Raji (cell line): ENCODE data around the gene SPINT2.

Source experiments
- POLR2A ChIP-seq: IDR thresholded peaks from 2 replicates; pipeline ENCODE4 v1.6.1; 2011; ENCODE audit warnings: low read depth, low read length, control low read depth; ENCODE audit not compliant: insufficient read depth

The SPINT2 gene

DNA sequence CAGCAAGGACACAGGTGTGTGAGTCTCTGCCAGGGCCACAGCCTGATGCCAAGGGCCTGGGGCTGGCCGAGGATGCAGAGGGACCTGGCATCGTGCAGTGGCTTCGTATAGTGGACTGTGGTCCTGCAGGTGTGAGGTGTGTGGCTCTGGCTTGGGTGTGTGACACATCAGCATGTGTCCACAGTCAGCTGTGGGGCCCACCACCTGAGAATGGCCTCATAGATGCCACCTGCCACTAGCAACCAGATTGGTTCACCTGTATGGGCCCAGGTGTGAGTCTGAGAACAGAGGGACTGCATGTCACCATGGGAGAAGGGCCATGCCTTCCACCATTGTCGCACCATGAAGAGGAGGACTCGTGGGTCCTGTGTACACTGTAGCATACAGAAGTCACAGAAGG, 10.6 kb upstream of the SPINT2 start:
- no peak for TF ChIP-seq POLR2A

DNA sequence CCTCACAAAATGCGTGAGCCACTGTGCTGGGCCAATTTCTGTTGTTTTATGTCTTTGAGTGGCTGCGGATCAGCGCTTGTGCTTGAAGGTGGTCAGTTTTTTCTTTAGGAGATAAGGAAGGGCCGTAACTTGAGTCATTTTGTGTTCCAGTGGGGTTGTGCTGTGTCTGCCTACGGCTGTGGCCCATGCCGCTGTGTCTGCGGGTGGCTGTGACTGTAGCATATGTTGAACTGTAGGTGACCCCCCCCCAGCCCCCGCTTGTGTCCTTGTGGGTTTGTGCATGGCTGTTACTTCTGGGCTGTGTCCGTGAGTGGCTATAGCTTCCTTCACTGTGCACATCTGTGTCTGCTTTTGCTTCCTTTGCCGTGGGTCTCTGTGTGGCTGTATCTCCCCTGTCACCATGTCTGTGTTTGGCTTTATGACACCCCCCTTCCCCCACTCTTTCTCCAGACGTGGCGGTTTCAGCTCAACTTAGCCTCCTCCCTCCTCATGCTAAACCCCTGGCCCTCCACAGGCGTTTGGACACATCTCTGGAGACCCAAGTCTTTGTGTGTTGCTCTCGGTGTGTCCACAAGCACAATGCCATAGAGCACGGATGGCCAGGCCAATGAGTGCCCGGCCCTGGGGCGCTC, 8.9 kb upstream of the SPINT2 start:
- no peak for TF ChIP-seq POLR2A

DNA sequence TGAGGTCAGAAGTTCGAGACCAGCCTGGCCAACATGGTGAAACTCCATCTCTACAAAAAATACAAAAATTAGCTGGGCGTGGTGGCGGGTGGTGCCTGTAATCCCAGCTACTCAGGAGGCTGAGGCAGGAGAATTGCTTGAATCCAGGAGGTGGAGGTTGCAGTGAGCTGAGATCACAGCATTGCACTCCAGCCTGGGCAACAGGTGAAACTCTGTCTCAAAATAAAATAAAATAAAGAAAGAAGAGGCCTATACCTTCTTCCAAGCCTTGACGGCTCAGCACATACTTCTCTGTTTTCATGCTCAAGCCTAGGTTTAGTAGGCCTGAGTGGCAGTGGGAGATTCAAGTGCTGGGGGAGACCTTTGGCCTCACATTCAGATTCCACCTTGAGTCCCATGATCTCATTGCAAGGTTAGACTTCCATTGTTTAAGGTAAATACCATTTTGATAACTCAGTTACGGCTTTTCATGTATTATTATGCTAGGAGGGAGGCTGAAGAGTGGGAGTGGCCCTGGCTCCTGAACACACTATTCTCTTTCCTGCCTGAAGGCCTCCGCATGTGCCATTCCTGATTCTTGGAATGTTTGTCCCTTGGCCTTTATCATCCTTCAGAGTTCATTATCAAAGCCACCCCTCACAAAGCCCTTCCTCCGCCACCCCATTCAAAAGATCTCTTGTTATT, 1.6 kb upstream of the SPINT2 start:
- no peak for TF ChIP-seq POLR2A

DNA sequence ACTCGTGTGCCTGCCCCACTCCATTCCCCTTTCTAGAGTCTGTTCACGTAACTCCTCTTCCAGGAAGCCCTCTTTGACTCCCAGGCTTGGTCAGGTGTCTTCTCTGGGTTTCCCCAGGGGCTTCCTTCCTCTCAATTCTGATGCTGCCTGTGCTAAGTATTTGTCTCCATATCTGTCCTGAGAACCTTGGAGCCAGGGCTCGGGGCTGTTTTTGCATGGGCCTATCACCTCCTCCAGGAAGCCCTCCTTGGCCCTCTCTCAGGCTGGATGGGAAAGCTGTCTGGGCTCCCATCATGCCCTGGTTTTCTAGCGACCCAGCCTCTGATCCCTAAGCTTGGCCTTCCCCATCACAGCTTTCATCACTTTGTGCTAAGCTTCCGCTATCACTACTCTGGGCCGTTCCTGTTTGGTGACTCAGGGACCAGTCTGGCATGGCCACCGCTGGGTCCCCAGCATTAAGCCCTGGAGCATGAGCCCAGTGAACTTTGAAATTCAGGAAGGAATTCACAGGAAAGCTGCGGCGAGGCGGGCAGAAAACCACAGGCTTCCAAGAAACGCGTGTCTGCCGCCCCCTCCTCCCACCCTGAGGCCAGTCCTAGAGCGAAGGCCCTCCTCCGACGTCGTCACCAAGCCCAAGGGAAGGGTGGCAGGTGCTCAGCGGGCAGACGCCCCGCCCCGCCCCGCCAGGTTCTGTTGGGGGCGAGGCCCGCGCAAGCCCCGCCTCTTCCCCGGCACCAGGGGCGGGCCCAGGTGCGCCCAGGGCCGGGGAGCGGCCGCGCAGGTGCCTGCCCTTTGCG, 486 bp upstream of the SPINT2 start:
- peak; percentile 40; the same call in 1 of the 2 replicates for TF ChIP-seq POLR2A

DNA sequence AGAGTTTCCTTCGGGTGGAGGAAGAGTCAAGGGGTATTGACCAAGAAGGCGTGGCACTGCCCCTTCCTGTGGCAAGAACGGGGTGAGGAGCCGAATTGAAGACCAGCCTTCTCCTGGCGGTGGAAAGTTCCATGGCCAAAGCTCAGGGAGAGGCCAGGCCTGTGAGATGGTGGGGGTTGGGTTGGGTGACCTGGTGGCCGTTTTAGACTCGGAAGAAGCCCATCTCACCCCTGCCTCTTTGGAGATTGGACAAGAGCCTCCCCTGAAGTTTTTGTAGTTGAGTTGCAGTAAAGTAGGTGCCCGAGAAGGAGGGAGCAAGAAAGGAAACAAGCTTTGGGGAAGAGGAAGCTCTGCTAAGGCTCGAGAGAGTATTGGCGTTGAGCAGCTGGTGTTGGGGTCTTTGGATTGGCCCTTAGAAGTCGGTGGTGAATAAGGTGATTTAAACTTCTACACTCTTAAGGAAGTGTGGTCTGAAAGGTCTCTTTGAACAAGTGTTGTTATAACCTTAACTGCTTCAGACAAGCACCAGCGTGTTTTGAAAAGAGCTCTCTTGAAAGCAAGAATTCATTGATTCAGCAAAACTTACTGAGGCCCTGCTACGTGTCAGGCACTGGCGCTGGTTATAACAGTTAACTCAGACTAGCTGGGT, 964 bp downstream of the SPINT2 start:
- TF ChIP-seq POLR2A, result no peak

DNA sequence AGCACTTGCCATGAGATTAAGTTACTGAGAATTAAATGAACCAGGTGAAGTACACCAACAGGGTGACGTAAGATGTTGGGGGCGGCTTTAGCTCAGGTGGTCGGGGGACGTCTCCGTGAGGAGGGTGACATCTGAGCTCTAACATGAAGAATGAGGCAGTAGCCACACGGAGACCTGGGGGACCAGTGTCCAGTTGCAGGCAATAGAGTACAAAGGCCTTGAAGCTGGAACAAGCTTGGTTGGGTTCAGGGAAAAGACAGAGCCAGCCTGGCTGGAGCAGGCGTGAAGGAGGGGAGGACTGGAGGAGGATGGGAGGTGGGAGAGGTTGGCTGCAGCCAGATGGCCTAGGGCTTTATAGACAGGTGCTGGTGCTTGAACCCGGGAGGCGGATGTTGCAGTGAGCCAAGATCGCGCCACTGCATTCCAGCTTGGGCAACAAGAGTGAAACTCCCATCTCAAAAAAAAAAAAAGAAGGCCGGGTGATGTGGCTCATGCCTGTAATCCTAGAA, 1.6 kb downstream of the SPINT2 start:
- TF ChIP-seq POLR2A, result no peak

DNA sequence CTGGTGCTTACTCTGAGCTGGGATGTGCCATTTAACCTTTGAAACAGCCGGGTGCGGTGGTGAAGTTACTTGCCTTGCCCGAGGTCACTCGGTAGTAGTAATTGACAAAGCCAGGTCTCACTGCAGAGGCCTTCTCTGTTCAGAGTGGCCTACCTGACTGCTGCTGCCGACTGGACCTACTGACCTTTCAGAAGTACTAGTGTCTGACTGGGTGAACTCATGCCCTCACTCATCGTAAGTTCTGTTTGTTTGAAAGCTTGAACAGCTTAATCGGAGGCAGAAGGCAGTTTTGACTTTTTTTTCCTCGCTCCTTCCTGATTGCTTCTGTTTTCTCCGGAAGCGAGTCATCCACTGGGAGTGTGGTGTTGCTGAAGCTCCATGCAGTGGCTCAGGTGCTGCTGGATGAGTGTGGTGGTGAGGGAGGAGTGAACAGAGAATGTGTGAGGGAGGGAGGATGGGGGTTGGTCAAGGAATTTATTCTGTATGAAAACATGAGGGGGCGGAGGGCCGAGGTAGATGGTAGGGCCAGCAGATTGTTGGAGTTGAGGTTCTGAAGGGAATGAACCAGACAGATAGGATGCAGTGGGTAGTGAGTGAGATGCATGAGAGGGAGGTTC, 2.7 kb downstream of the SPINT2 start:
- no peak for TF ChIP-seq POLR2A

DNA sequence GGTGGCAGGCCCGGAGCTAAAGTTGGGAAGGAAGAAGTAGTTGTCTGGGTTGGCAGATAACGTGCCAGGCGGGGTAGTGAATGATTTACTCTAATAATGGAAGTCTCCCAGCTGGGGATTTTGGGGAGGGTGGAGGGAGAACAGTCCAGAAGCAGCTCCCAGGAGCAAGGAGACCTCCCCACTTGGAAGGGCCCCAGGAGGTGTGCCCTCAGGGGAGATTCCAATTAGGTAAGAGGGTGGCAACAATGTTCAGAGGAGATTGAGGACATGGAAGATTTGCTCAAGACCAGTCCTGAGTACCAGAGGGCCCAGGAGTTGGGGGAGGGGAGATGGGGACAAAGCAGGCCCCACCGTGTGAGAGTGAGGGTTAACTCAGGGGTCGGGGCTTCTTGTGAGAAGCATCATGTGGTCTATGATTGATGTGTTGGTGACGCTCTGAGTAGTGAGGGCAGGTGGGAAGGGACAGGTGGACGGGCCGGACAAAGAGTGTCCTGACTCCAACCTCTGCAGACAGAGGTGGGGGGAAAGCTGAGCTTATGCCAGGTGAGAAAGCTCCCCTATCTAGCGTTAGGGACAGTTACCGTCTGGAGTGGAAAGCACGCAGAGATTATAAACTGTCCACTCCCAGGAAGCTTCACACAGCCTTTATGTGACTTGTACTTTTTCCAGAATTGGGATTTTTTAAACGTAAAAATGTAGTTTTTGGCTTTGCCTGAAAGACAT, 3.5 kb downstream of the SPINT2 start:
- no peak for TF ChIP-seq POLR2A

DNA sequence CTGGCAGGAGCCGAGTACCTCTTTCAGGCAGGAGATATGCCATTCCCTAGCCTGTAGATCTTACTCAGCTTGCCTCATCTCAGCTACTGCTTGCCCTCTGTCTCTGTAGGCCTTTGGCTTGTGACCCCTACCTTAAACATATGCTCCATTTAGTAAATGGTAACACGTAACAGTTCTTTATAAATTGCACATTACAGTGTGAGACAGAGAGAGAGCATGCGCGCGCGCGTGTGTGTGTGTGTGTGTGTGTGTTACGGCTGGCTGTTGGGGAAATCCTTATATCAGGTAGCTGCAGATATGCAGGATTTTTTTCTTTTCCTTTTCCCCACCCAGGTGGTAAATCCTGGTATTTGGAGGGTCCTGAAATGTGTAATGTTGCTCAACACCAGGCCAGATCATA, 4.2 kb downstream of the SPINT2 start:
- TF ChIP-seq POLR2A, result no peak

DNA sequence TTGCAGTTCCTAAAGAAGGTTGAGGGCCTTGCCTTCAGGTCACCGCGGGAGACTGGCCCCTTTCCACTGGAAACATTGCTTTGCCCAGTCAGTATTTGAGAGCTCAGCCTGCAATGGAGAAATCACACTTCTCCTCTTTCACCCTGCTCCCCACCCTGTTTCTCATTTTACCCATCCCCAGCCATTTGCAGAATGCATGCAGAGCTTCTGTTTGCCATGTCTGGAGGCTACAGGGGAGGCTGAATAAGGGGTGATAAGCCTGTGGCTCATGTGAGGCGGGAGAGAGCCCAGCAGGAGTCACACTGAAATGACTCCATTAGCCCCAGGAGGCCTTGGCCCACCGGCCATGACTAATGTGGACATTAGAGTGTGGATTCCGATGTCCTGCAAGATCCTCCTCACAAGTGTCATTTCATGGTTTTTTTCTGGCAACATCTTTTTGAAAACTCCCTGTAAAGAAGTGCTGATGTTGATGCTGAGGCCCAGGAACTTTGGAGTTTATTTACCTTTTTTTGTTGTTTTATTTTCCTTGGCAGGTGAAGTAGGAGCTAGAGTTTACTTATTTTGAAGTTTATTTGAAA, 6.3 kb downstream of the SPINT2 start:
- no peak for TF ChIP-seq POLR2A

DNA sequence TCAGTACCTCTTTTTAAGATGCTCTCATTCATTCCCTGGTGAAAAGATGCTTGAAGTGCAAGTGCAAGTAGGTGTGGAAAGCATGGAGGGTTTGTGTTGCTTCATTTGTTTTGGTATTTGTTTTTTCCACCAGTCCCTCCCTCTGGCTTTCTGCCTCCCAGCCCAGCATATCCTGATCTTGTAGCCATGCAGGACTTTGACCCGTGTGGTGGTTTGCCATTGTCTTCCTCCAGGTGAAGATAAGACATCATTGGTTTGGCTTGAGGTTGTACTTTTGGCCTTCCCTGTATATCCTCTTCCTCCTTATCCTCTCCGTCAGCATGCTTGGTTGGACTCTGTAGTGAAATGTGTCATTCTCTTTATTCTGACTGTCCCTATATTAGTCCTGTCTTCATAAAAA, 9.1 kb downstream of the SPINT2 start:
- TF ChIP-seq POLR2A, result no peak

DNA sequence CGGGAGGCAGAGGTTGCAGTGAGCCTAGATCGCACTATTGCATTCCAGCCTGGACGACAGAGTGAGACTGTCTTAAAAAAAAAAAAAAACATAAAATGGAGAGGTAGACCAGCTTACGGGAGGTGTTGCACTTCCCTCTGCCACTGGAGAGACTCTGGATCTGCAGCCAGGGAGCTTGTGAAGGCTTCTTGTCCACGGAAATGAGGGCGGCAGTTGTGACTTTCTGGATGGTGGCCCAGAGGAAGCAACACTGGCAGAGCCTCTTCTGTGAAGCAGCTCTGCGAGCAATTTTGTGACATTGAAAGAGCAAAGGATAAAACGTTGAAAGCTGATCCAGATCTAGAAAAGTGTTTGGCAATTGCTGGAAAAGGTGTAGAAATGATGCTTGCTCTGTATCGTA, 10.4 kb downstream of the SPINT2 start:
- TF ChIP-seq POLR2A, result no peak

DNA sequence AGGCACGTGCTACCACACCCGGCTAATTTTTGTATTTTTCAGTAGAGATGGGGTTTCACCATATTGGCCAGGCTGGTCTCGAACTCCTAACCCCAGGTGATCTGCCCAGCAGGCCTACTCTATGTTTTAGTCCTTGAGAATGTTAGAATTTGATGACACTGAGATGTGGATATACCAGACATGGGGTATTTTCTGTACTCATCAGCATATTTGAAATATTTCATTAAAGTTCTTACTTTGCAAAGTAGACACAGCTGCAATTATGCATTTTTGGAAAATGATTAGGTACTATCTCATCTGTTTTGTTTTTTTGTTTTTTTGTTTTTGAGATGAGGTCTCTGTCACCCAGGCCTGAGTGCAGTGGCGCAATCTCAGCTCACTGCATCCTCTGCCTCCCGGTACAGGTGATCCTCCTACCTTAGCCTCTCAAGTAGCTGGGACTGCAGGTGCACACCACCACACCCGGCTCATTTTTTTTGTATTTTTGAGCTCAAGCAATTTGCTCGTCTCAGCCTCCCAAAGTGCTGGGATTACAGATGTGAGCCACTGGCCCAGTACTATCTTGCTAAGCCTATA, 12.7 kb downstream of the SPINT2 start:
- no peak for TF ChIP-seq POLR2A

DNA sequence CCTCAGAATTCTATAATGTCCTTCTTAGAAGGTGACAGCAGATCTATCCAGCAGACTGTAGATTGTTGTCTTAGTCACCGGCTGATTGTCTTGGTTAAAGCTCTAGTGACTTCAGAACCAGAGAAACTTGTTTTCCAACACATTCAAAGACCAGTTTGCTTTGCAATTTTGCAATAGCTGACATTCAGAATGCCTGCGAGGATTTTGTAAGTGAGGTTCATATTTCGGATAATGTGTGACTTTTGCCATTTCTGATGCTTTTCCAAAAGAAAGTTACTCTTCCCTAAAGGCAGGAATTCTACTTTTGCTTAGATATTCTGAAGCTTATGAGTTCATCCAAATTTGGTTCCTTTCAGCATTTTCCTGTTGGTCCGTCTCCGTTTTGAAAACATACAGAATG, 13.2 kb downstream of the SPINT2 start:
- TF ChIP-seq POLR2A, result no peak
